Measurements from ENCODE around the gene TWIST2. TPM values are rescaled to one million over a fixed set of nuclear protein-coding genes. Genes with fewer than 3 reads are reported as not detected.

TWIST2 gene
- polyA plus RNA-seq, 3 donors: 0.43 to 0.49 (median 0.43) TPM

DNA sequence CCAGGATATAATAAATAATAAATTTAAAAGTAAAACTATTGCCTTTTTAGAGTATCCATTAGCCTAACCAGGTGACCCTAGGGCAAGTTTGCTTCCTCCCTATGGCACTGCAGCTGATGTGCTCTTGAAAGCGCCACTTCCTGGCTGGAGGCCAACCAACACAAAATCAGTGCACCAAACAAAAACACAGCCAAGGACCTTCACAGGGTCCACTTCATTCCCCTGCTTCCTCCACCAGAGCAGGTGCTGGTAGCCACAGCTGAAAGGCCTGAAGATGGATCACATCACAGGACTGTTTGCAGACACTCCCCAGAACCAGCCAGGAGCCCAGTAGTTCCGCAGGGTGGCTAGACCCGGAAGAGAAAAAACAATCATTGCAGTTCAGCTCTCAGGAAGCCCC lies 108.8 kb downstream of the TWIST2 start:
- no peak overlapping the region for H3K27ac ChIP-seq (ENCODE audit: low read depth in 1 of 2, low read length in 2 of 2)
- Mint-ChIP-seq H3K4me1 (no peaks in the 10 kb centered on the region), H3K27ac (no peak overlapping the region), H3K9me3 (peaks cover 0 to 13% (median 7%) of the 10 kb centered on the region in 7 donors), H3K4me3 (no peak overlapping the region), H3K36me3 (no peaks in the 10 kb centered on the region), H3K27me3 (ENCODE audit: low read depth in 3 of 3) (peaks cover 22 to 43% (median 26%) of the 10 kb centered on the region in 3 donors)
- no peaks in the 10 kb centered on the region for H4K20me1 ChIP-seq (ENCODE audit: insufficient read depth, low read length)
- H3K4me1 ChIP-seq (ENCODE audit: control insufficient read depth in 1 of 2, insufficient read depth in 2 of 2, low read length in 2 of 2): no peaks in the 10 kb centered on the region
- no peak overlapping the region for H3K4me3 ChIP-seq (replicated peaks in 1 of 3; ENCODE audit: low read depth in 2 of 3, low read length in 3 of 3)
- peaks cover 0 to 4% of the 10 kb centered on the region in 2 donors for H3K9me3 ChIP-seq (replicated peaks in 1 of 2; ENCODE audit: control insufficient read depth in 1 of 2, insufficient read depth in 1 of 2, low read length in 2 of 2)
- 88% methylated on average over 1 of the region's 3 CpGs for whole genome bisulfite sequencing (ENCODE audit: insufficient coverage)
- no peak overlapping the region for H3K9ac ChIP-seq (ENCODE audit: insufficient read depth, low read length, poor library complexity, severe bottlenecking)
- no peaks in the 10 kb centered on the region for H3K36me3 ChIP-seq (replicated peaks in 1 of 2; ENCODE audit: control insufficient read depth in 1 of 2, insufficient read depth in 2 of 2, low read length in 2 of 2)
- no peaks in the 10 kb centered on the region for H3K79me2 ChIP-seq (ENCODE audit: insufficient read depth, low read length)
- peaks cover 11 to 36% of the 10 kb centered on the region in 2 donors for H3K27me3 ChIP-seq (ENCODE audit: control insufficient read depth in 2 of 2, insufficient read depth in 2 of 2, low read length in 2 of 2)
- intact Hi-C loops (cut with micrococcal nuclease): no loop called here
- no peak overlapping the region for H3K4me2 ChIP-seq (replicated peaks; ENCODE audit: extremely low read depth, low read length, poor library complexity, severe bottlenecking)
- TF ChIP-seq CTCF (IDR thresholded peaks at IDR 0.05): no peak
- no peak overlapping the region for H2AFZ ChIP-seq (ENCODE audit: insufficient read depth, low read depth, low read length, poor library complexity, severe bottlenecking)
- no peak for DNase-seq

Data from CD14-positive monocyte (primary cell).